K562 (cell line): Measurements from ENCODE around the gene PRKAA2.

Experiments
- ADNP ChIP-seq: fragments of 200-800 bp; sonication (Bioruptor generic); IDR thresholded peaks from 2 replicates; pipeline ENCODE4 v1.6.1; 2016; ENCODE audit warnings: missing genetic modification characterization, missing compliant biosample characterization
- BCL6 ChIP-seq: fragments of 250-450 bp; sonication (Bioruptor Pico); IDR thresholded peaks from 2 replicates; pipeline ENCODE4 v1.4.0; 2020
- MEF2D ChIP-seq: conservative IDR thresholded peaks from 2 replicates; pipeline ENCODE4 v1.6.1; 2016; ENCODE audit warnings: low read depth, missing genetic modification characterization, missing compliant biosample characterization
- NFIC ChIP-seq: fragments of 450-650 bp; IDR thresholded peaks from 2 replicates; pipeline ENCODE4 v1.6.1; 2017; ENCODE audit warnings: mild to moderate bottlenecking, inconsistent platforms
- NFXL1 ChIP-seq: fragments of 450-650 bp; formaldehyde crosslinking; IDR thresholded peaks from 2 replicates; pipeline ENCODE4 v1.4.0; 2021; ENCODE audit warnings: mild to moderate bottlenecking
- SIN3A ChIP-seq, 2 experiments: fragments of 150-350 bp in 1 of 2; IDR thresholded peaks; 2 replicates each; pipeline ENCODE4 v1.6.1; 2011 to 2016; ENCODE audit warnings: borderline replicate concordance in 2 of 2, low read depth in 2 of 2, low read length in 2 of 2, mild to moderate bottlenecking in 2 of 2, moderate library complexity in 2 of 2; ENCODE audit not compliant: control insufficient read depth in 1 of 2
- TF ChIP-seq, protein P1 (sequence below), 3 experiments: IDR thresholded peaks in 2 of 3; conservative IDR thresholded peaks in 1 of 3; 2 replicates each; pipeline ENCODE4 v1.5.1; 2011 to 2012; ENCODE audit warnings: low read length in 3 of 3, mild to moderate bottlenecking in 3 of 3, control low read depth in 2 of 3, improper control_type of control experiment in 1 of 3, inconsistent platforms in 1 of 3, low read depth in 1 of 3, mixed read lengths in 1 of 3, moderate library complexity in 1 of 3; ENCODE audit not compliant: insufficient read depth in 2 of 3

DNA sequence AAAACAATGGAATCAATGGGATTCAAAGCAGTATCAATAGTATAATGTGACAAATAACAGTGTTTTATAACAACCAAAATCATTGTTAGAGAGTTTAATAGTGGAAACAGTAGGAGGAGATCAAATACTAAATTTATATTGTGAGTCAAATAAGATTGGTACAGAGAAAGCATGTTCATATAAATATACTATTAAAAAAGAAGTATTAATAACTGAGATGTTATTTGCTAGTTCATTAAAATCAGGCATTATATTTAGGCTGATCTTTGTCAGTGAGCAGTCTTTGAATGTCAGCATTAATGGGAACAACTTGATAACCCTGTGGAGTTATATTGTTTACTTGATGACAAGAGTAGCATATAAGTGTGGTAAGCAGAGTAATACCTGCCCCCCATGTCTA, 30.6 kb downstream of the PRKAA2 start:
- no peak for TF ChIP-seq SIN3A (IDR thresholded peaks at IDR 0.05; ENCODE audit: borderline replicate concordance in 2 of 2, control insufficient read depth in 1 of 2, low read depth in 2 of 2, low read length in 2 of 2)
- TF ChIP-seq ADNP: no peak
- TF ChIP-seq MEF2D (tag): no peak
- TF ChIP-seq BCL6 (CRISPR knock-in tag): no peak
- no peak for TF ChIP-seq NFXL1
- no peak for TF ChIP-seq NFIC
- TF ChIP-seq, protein P1, sequence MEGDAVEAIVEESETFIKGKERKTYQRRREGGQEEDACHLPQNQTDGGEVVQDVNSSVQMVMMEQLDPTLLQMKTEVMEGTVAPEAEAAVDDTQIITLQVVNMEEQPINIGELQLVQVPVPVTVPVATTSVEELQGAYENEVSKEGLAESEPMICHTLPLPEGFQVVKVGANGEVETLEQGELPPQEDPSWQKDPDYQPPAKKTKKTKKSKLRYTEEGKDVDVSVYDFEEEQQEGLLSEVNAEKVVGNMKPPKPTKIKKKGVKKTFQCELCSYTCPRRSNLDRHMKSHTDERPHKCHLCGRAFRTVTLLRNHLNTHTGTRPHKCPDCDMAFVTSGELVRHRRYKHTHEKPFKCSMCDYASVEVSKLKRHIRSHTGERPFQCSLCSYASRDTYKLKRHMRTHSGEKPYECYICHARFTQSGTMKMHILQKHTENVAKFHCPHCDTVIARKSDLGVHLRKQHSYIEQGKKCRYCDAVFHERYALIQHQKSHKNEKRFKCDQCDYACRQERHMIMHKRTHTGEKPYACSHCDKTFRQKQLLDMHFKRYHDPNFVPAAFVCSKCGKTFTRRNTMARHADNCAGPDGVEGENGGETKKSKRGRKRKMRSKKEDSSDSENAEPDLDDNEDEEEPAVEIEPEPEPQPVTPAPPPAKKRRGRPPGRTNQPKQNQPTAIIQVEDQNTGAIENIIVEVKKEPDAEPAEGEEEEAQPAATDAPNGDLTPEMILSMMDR (IDR thresholded peaks at IDR 0.05 in 2 of 3, conservative IDR thresholded peaks at IDR 0.05 in 1 of 3; ENCODE audit: insufficient read depth in 2 of 3, low read depth in 1 of 3, low read length in 3 of 3): no peak
